ENCODE results near the gene TMX1. TPM values are rescaled to one million over a fixed set of nuclear protein-coding genes. Genes with fewer than 3 reads are reported as not detected.

Gene TMX1
- total RNA-seq, 1 donor from 2014 or later, result 24.6 TPM

DNA sequence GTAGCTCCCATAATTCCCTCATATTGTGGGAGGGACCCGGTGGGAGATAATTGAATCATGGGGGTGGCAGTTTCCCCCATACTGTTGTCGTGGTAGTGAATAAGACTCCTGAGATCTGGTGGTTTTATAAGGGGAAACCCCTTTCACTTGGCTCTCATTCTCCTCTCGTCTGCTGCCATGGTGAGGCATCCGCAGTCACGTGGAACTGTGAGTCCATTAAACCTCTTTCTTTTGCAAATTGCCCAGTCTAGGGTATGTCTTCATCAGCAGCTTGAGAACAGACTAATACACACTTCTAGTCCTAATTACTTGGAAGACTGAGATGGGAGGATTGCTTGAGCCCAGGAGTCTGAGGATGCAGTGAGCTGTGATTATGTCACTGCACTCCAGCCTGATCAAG lies 64.4 kb downstream of the TMX1 start:
- no peaks in the 10 kb centered on the region for H3K36me3 Mint-ChIP-seq (ENCODE audit: low read depth)
- POLR2A ChIA-PET, result no interaction called here
- H3K4me1 Mint-ChIP-seq, result no peaks in the 10 kb centered on the region
- no peak overlapping the region for H3K27ac Mint-ChIP-seq
- no peak for DNase-seq
- no peak for ATAC-seq (ENCODE audit: low read depth)
- intact Hi-C loops (cut with micrococcal nuclease), result no loop called here
- TF ChIP-seq, protein P1, sequence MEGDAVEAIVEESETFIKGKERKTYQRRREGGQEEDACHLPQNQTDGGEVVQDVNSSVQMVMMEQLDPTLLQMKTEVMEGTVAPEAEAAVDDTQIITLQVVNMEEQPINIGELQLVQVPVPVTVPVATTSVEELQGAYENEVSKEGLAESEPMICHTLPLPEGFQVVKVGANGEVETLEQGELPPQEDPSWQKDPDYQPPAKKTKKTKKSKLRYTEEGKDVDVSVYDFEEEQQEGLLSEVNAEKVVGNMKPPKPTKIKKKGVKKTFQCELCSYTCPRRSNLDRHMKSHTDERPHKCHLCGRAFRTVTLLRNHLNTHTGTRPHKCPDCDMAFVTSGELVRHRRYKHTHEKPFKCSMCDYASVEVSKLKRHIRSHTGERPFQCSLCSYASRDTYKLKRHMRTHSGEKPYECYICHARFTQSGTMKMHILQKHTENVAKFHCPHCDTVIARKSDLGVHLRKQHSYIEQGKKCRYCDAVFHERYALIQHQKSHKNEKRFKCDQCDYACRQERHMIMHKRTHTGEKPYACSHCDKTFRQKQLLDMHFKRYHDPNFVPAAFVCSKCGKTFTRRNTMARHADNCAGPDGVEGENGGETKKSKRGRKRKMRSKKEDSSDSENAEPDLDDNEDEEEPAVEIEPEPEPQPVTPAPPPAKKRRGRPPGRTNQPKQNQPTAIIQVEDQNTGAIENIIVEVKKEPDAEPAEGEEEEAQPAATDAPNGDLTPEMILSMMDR (IDR thresholded peaks at IDR 0.05), result no peak
- CTCF ChIA-PET, result no interaction called here
- peaks cover 2% of the 10 kb centered on the region for H3K27me3 Mint-ChIP-seq
- H3K9me3 Mint-ChIP-seq, result no peaks in the 10 kb centered on the region
- no peak overlapping the region for H3K4me3 Mint-ChIP-seq

DNA sequence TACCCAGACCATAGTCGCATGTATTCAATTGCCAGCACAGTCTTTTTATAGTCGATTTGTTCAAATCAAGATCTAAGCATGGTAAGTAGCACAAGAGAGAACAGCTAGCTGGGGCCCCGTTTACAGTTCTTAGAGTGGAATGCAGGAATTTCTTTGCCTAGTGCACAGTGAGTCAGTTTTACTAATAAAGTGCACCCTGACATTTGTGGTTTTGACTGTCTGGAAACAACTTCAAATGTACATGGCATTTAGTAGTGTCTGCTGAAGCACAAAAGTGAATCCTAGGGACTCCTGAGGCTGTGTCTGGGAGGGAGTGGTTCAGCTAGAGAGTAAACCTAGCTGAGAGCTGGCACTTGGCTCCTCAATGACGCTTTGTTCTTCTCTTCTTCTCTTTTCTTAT lies 64.9 kb downstream of the TMX1 start:
- Mint-ChIP-seq H3K36me3 (ENCODE audit: low read depth) (no peaks in the 10 kb centered on the region), H3K9me3 (no peaks in the 10 kb centered on the region), H3K27me3 (peaks cover 3% of the 10 kb centered on the region), H3K27ac (no peak overlapping the region), H3K4me3 (no peak overlapping the region), H3K4me1 (no peaks in the 10 kb centered on the region)
- TF ChIP-seq, protein P1 (IDR thresholded peaks at IDR 0.05), result no peak
- intact Hi-C loops (cut with micrococcal nuclease), result no loop called here
- ChIA-PET POLR2A (no interaction called here), CTCF (no interaction called here)
- no peak for ATAC-seq (ENCODE audit: low read depth)
- no peak for DNase-seq

DNA sequence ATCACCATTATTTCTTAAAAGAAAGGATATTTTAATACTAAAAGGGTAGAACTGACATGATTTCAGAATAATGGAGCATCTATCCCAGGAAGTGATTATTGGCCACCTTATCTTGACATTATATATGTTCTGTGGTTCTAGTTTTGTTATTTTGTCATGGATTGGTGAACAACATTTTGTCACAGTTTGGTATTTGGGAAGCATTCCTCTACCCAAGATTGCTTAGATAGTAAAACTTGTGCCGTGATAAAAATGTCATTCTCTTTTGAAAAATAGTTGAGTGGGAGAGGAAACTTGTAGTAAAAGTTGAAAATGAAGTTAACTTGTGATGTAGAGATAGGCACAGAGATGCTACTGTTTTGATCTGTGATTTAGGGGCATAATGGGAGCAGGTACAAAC lies 65.7 kb downstream of the TMX1 start:
- Mint-ChIP-seq H3K4me1 (no peaks in the 10 kb centered on the region), H3K27me3 (peaks cover 3% of the 10 kb centered on the region), H3K4me3 (no peak overlapping the region), H3K36me3 (ENCODE audit: low read depth) (no peaks in the 10 kb centered on the region), H3K27ac (no peak overlapping the region), H3K9me3 (no peaks in the 10 kb centered on the region)
- POLR2A ChIA-PET, result no interaction called here
- TF ChIP-seq, protein P1 (IDR thresholded peaks at IDR 0.05), result no peak
- intact Hi-C loops (cut with micrococcal nuclease), result no loop called here
- CTCF ChIA-PET, result no interaction called here
- ATAC-seq (ENCODE audit: low read depth) (no peak), DNase-seq (no peak)

Other genes starting within 250 kb of the TMX1 start
- 0.24 and 0.67 TPM in 2 replicates for gene TRIM9, start 145.1 kb upstream of the TMX1 start, total RNA-seq

Measured in activated B cell treated with CpG ODN at 0.5 μM for 24 hours (primary cell).